GM23338 (cell line): Measurements from ENCODE around the gene RC3H2. TPM values are rescaled to one million over a fixed set of nuclear protein-coding genes. Genes with fewer than 3 reads are reported as not detected.

ENCODE experiments used
- ATAC-seq: fragments of 200-7000 bp; cut with Tn5 transposase; 3 replicates; pipeline ENCODE4 v1.9.1; 2020
- DNase-seq: peaks from one replicate; pipeline ENCODE4 v3.0.0-alpha.2; 2015; ENCODE audit warnings: low spot score
- H2AFZ ChIP-seq: fragments of 200-600 bp; sonication (generic); 2 replicates; pipeline ENCODE4 v1.8.0; 2016; ENCODE audit warnings: antibody characterized with exemption, mild to moderate bottlenecking, moderate library complexity
- H3F3A ChIP-seq: fragments of 200-600 bp; sonication (generic); replicated peaks from 2 replicates; pipeline ENCODE4 v1.8.0; 2017; ENCODE audit warnings: antibody characterized with exemption, mixed run types, low read depth
- H3K27ac ChIP-seq: fragments of 200-600 bp; sonication (generic); 2 replicates; pipeline ENCODE4 v1.6.1; 2016; ENCODE audit warnings: low read depth
- H3K27me3 ChIP-seq: fragments of 200-600 bp; sonication (generic); 2 replicates; pipeline ENCODE4 v1.8.0; 2016; ENCODE audit warnings: mild to moderate bottlenecking, mixed run types, moderate library complexity; ENCODE audit not compliant: insufficient read depth
- H3K36me3 ChIP-seq: fragments of 200-600 bp; sonication (generic); 2 replicates; pipeline ENCODE4 v1.8.0; 2016; ENCODE audit warnings: mild to moderate bottlenecking; ENCODE audit not compliant: insufficient read depth
- H3K4me1 ChIP-seq: fragments of 200-600 bp; sonication (generic); 2 replicates; pipeline ENCODE4 v1.8.0; 2016; ENCODE audit warnings: mild to moderate bottlenecking, moderate library complexity; ENCODE audit not compliant: insufficient read depth
- H3K4me2 ChIP-seq: fragments of 200-600 bp; sonication (generic); 2 replicates; pipeline ENCODE4 v1.7.1; 2017; ENCODE audit warnings: mixed run types
- H3K4me3 ChIP-seq: fragments of 200-600 bp; sonication (generic); 2 replicates; pipeline ENCODE4 v1.6.1; 2016; ENCODE audit warnings: mixed run types
- H3K79me2 ChIP-seq: fragments of 200-600 bp; sonication (generic); replicated peaks from 2 replicates; pipeline ENCODE4 v1.8.0; 2017; ENCODE audit warnings: mild to moderate bottlenecking; ENCODE audit not compliant: insufficient read depth
- H3K9me2 ChIP-seq: fragments of 200-600 bp; sonication (generic); 2 replicates; pipeline ENCODE4 v1.8.0; 2017; ENCODE audit not compliant: insufficient read depth
- H4K20me1 ChIP-seq: fragments of 200-600 bp; sonication (generic); replicated peaks from 2 replicates; pipeline ENCODE4 v1.8.0; 2017; ENCODE audit warnings: mild to moderate bottlenecking; ENCODE audit not compliant: insufficient read depth
- H3K27ac Mint-ChIP-seq: 2 replicates; pipeline ENCODE4 v1.8.0; 2020; ENCODE audit warnings: inconsistent platforms, mild to moderate bottlenecking, moderate library complexity, mixed read lengths
- H3K27me3 Mint-ChIP-seq: 3 replicates; pipeline ENCODE4 v1.8.0; 2022; ENCODE audit warnings: low read depth, mild to moderate bottlenecking, moderate library complexity, mixed read lengths, inconsistent platforms; ENCODE audit not compliant: insufficient read depth, poor library complexity
- H3K36me3 Mint-ChIP-seq: 3 replicates; pipeline ENCODE4 v1.8.0; 2021; ENCODE audit warnings: low read depth, mild to moderate bottlenecking, inconsistent platforms, moderate library complexity, mixed read lengths
- H3K4me1 Mint-ChIP-seq: 3 replicates; pipeline ENCODE4 v1.8.0; 2020; ENCODE audit warnings: mild to moderate bottlenecking, inconsistent platforms, mixed read lengths
- H3K4me3 Mint-ChIP-seq: 3 replicates; pipeline ENCODE4 v1.8.0; 2021; ENCODE audit warnings: moderate library complexity, mild to moderate bottlenecking, inconsistent platforms, mixed read lengths
- H3K9me3 Mint-ChIP-seq: 3 replicates; pipeline ENCODE4 v1.8.0; 2020; ENCODE audit warnings: moderate library complexity, mild to moderate bottlenecking, inconsistent platforms, mixed read lengths
- CREB1 ChIP-seq: fragments of 250-450 bp; sonication (Bioruptor Pico); IDR thresholded peaks from 2 replicates; pipeline ENCODE4 v1.5.0; 2020; ENCODE audit warnings: low read depth, mild to moderate bottlenecking, moderate library complexity
- CTCF ChIP-seq, 2 experiments: fragments of 200-600 bp in 1 of 2; sonication (generic) in 1 of 2; conservative IDR thresholded peaks; 2 replicates each; pipeline versions ENCODE4 v1.5.1 to v1.6.1; 2016 to 2017; ENCODE audit warnings: antibody characterized with exemption in 2 of 2, low read depth in 2 of 2, mild to moderate bottlenecking in 2 of 2, moderate library complexity in 1 of 2
- ETS1 ChIP-seq: IDR thresholded peaks from 2 replicates; pipeline ENCODE4 v1.6.1; 2016; ENCODE audit warnings: antibody characterized with exemption
- EZH2 ChIP-seq: fragments of 200-600 bp; sonication (generic); IDR thresholded peaks from one replicate; pipeline ENCODE4 v1.8.0; 2017; ENCODE audit warnings: antibody characterized with exemption, mild to moderate bottlenecking, low read depth; ENCODE audit not compliant: unreplicated experiment
- EZH2phosphoT487 ChIP-seq: fragments of 200-600 bp; sonication (generic); IDR thresholded peaks from one replicate; pipeline ENCODE4 v1.8.1; 2018; ENCODE audit warnings: antibody characterized with exemption; ENCODE audit not compliant: unreplicated experiment
- JUNB ChIP-seq: IDR thresholded peaks from one replicate; pipeline ENCODE4 v1.6.1; 2016; ENCODE audit warnings: antibody characterized with exemption; ENCODE audit not compliant: unreplicated experiment
- NANOG ChIP-seq: IDR thresholded peaks from 2 replicates; pipeline ENCODE4 v1.6.1; 2016; ENCODE audit warnings: antibody characterized with exemption, borderline replicate concordance
- POLR2AphosphoS5 ChIP-seq: IDR thresholded peaks from 2 replicates; pipeline ENCODE4 v1.6.1; 2016; ENCODE audit warnings: antibody characterized with exemption, low read depth
- REST ChIP-seq: IDR thresholded peaks from one replicate; pipeline ENCODE4 v1.6.1; 2018; ENCODE audit warnings: antibody characterized with exemption; ENCODE audit not compliant: unreplicated experiment
- STAT1 ChIP-seq: IDR thresholded peaks from one replicate; pipeline ENCODE4 v1.6.1; 2016; ENCODE audit warnings: antibody characterized with exemption; ENCODE audit not compliant: unreplicated experiment
- ZNF114 ChIP-seq: fragments of 250-450 bp; sonication (Bioruptor Pico); IDR thresholded peaks from 2 replicates; pipeline ENCODE4 v1.5.0; 2020; ENCODE audit warnings: mild to moderate bottlenecking, moderate library complexity
- ZNF331 ChIP-seq: fragments of 250-450 bp; sonication (Bioruptor Pico); IDR thresholded peaks from 2 replicates; pipeline ENCODE4 v1.5.0; 2020; ENCODE audit warnings: low read depth, mild to moderate bottlenecking, moderate library complexity
- ZNF462 ChIP-seq: fragments of 250-450 bp; sonication (Bioruptor Pico); IDR thresholded peaks from 2 replicates; pipeline ENCODE4 v1.5.0; 2020; ENCODE audit warnings: mild to moderate bottlenecking, moderate library complexity
- polyA plus RNA-seq: library from polyadenylated mRNA; unstranded; fragments of >200 nt; fragmentation: Nextera tagmentation; extraction: Ambion mirVana; gene quantifications from 2 replicates; pipeline ENCODE4 v1.2.1, GENCODE V29; 2016
- total RNA-seq: library from RNA; depleted of rRNA; stranded (reverse); fragments of >200 nt; shearing (Covaris generic); gene quantifications from 2 replicates; pipeline ENCODE4 v1.2.3, GENCODE V29; 2014

Gene RC3H2
- total and polyA plus RNA-seq, 2 experiments from 2014 or later: 24.9 to 37.5 TPM

- Histone ChIP-seq H3K27ac (no peak overlapping the region), H3K79me2 (no peaks in the 10 kb centered on the region), H3K4me3 (no peak overlapping the region), H3K4me2 (no peak overlapping the region), H2AFZ (no peak overlapping the region), H3F3A (no peaks in the 10 kb centered on the region), H3K4me1 (peaks cover 14% of the 10 kb centered on the region), H4K20me1 (no peaks in the 10 kb centered on the region), H3K9me2 (no peaks in the 10 kb centered on the region), H3K27me3 (no peaks in the 10 kb centered on the region), H3K36me3 (no peaks in the 10 kb centered on the region)
- Mint-ChIP-seq H3K27ac (no peak overlapping the region), H3K27me3 (peaks cover 3% of the 10 kb centered on the region), H3K4me1 (no peaks in the 10 kb centered on the region; the same call in 2 of the 3 replicates), H3K4me3 (no peak overlapping the region), H3K36me3 (peaks cover 8% of the 10 kb centered on the region; the same call in 2 of the 3 replicates), H3K9me3 (peaks cover 48% of the 10 kb centered on the region)
- ATAC-seq: no peak
- DNase-seq: no peak
- no peak for TF ChIP-seq ZNF331
- no peak for TF ChIP-seq STAT1
- no peak for TF ChIP-seq ZNF462
- no peak for TF ChIP-seq NANOG
- no peak for TF ChIP-seq JUNB
- no peak for TF ChIP-seq POLR2AphosphoS5
- no peak for TF ChIP-seq CREB1 (CRISPR knock-in tag)
- TF ChIP-seq ETS1: no peak
- no peak for TF ChIP-seq ZNF114
- TF ChIP-seq CTCF (conservative IDR thresholded peaks at IDR 0.05; ENCODE audit: low read depth in 2 of 2): no peak
- TF ChIP-seq EZH2: no peak
- TF ChIP-seq REST: no peak
- no peak for TF ChIP-seq EZH2phosphoT487
Observed at GRCh38 chr9:122806661-122807060, 98.5 kb downstream of the RC3H2 start.
